ENCODE results near the gene SAMD14.
"Not testable (repeated sequence)": the region's sequence is repeated elsewhere in the genome, so short reads cannot be mapped to it uniquely, and the experiment has no call there.

The SAMD14 gene

GRCh38 chr17:50072130-50072529 lies 57.8 kb downstream of the SAMD14 start:
- DNase-seq = no peak

- DNase-seq = no peak
These were observed 58.3 kb downstream of the SAMD14 start for GRCh38 chr17:50071692-50072091.

GRCh38 chr17:50070908-50071680 lies 58.9 kb downstream of the SAMD14 start:
- no peak for DNase-seq

GRCh38 chr17:50067996-50068395 lies 62.0 kb downstream of the SAMD14 start:
- DNase-seq = no peak

- no peak for DNase-seq
These were observed 63.0 kb downstream of the SAMD14 start for GRCh38 chr17:50066995-50067394.

GRCh38 chr17:50065056-50065455 lies 64.9 kb downstream of the SAMD14 start:
- DNase-seq = no peak

GRCh38 chr17:50064253-50065001 lies 65.5 kb downstream of the SAMD14 start:
- peak; percentile 90 to 95 for DNase-seq

- no peak for DNase-seq
These were observed 66.3 kb downstream of the SAMD14 start for GRCh38 chr17:50063561-50064252.

- DNase-seq = no peak
These were observed 67.4 kb downstream of the SAMD14 start for GRCh38 chr17:50062293-50063243.

GRCh38 chr17:50061713-50062045 lies 68.3 kb downstream of the SAMD14 start:
- DNase-seq = not testable (repeated sequence)

- DNase-seq = no peak
These were observed 68.8 kb downstream of the SAMD14 start for GRCh38 chr17:50060951-50061712.
